Measurements from ENCODE around the gene PRKCB.

The PRKCB gene

GRCh38 chr16:24077966-24078365 lies 242.2 kb downstream of the PRKCB start:
- TF ChIP-seq CTCF (IDR thresholded peaks at IDR 0.05) = no peak

GRCh38 chr16:24085666-24086065 lies 249.9 kb downstream of the PRKCB start:
- no peak for TF ChIP-seq CTCF (IDR thresholded peaks at IDR 0.05)
- Histone ChIP-seq H3K27ac (no peak overlapping the region), H3K4me1 (ENCODE audit: control insufficient read depth in 1 of 2, insufficient read depth in 1 of 2, low read depth in 1 of 2, low read length in 1 of 2) (no peaks in the 10 kb centered on the region), H3K36me3 (no peaks in the 10 kb centered on the region), H3K27me3 (no peaks in the 10 kb centered on the region), H3K9me3 (no peaks in the 10 kb centered on the region), H3K4me3 (ENCODE audit: low read depth in 1 of 2, low read length in 1 of 2) (no peak overlapping the region)

More at GRCh38 chr16:24077966-24078365, 242.2 kb downstream of the PRKCB start:
- Histone ChIP-seq H3K4me1 (ENCODE audit: control insufficient read depth in 1 of 2, insufficient read depth in 1 of 2, low read depth in 1 of 2, low read length in 1 of 2) (no peaks in the 10 kb centered on the region), H3K27me3 (no peaks in the 10 kb centered on the region), H3K4me3 (ENCODE audit: low read depth in 1 of 2, low read length in 1 of 2) (no peak overlapping the region), H3K36me3 (peaks cover 30% of the 10 kb centered on the region), H3K9me3 (no peaks in the 10 kb centered on the region), H3K27ac (no peak overlapping the region)

- no peaks in the 10 kb centered on the region for H3K27me3 ChIP-seq
- no peak overlapping the region for H3K4me3 ChIP-seq (ENCODE audit: low read depth in 1 of 2, low read length in 1 of 2)
- no peak overlapping the region for H3K27ac ChIP-seq
- no peak for TF ChIP-seq CTCF (IDR thresholded peaks at IDR 0.05)
- no peaks in the 10 kb centered on the region for H3K9me3 ChIP-seq
- no peaks in the 10 kb centered on the region for H3K4me1 ChIP-seq (ENCODE audit: control insufficient read depth in 1 of 2, insufficient read depth in 1 of 2, low read depth in 1 of 2, low read length in 1 of 2)
- H3K36me3 ChIP-seq = peaks cover 4% of the 10 kb centered on the region
Observed at GRCh38 chr16:24087891-24088410, 252.2 kb downstream of the PRKCB start.

GRCh38 chr16:24088767-24089166 lies 253.0 kb downstream of the PRKCB start:
- H3K36me3 ChIP-seq = peaks cover 12% of the 10 kb centered on the region
- H3K27ac ChIP-seq = no peak overlapping the region
- H3K4me1 ChIP-seq (ENCODE audit: control insufficient read depth in 1 of 2, insufficient read depth in 1 of 2, low read depth in 1 of 2, low read length in 1 of 2) = no peaks in the 10 kb centered on the region
- no peak overlapping the region for H3K4me3 ChIP-seq (ENCODE audit: low read depth in 1 of 2, low read length in 1 of 2)
- no peak for TF ChIP-seq CTCF (IDR thresholded peaks at IDR 0.05)
- H3K27me3 ChIP-seq = no peaks in the 10 kb centered on the region
- H3K9me3 ChIP-seq = no peaks in the 10 kb centered on the region

GRCh38 chr16:24091125-24091524 lies 255.3 kb downstream of the PRKCB start:
- Histone ChIP-seq H3K27me3 (no peaks in the 10 kb centered on the region), H3K4me1 (ENCODE audit: control insufficient read depth in 1 of 2, insufficient read depth in 1 of 2, low read depth in 1 of 2, low read length in 1 of 2) (no peaks in the 10 kb centered on the region), H3K27ac (no peak overlapping the region), H3K9me3 (no peaks in the 10 kb centered on the region), H3K36me3 (peaks cover 36% of the 10 kb centered on the region), H3K4me3 (ENCODE audit: low read depth in 1 of 2, low read length in 1 of 2) (no peak overlapping the region)
- no peak for TF ChIP-seq CTCF (IDR thresholded peaks at IDR 0.05)

- Histone ChIP-seq H3K36me3 (peaks cover 49% of the 10 kb centered on the region), H3K27ac (no peak overlapping the region), H3K27me3 (no peaks in the 10 kb centered on the region), H3K4me3 (ENCODE audit: low read depth in 1 of 2, low read length in 1 of 2) (no peak overlapping the region), H3K4me1 (ENCODE audit: control insufficient read depth in 1 of 2, insufficient read depth in 1 of 2, low read depth in 1 of 2, low read length in 1 of 2) (no peaks in the 10 kb centered on the region), H3K9me3 (no peaks in the 10 kb centered on the region)
- TF ChIP-seq CTCF (IDR thresholded peaks at IDR 0.05) = no peak
Observed at GRCh38 chr16:24093049-24093448, 257.3 kb downstream of the PRKCB start.

All from neutrophil (primary cell).